KG1 (cell line): ENCODE measurements around the gene SLA2.

ENCODE experiments used
- DNase-seq: peaks from one replicate; lab custom pipeline; 2025; lab: John Stamatoyannopoulos, UW

Gene SLA2

GRCh38 chr20:36607586-36608387 is 38.2 kb downstream of the SLA2 start:
- DNase-seq = no peak

GRCh38 chr20:36606158-36607066 is 39.6 kb downstream of the SLA2 start:
- DNase-seq = no peak

- peak; percentile 96 for DNase-seq
Measured at GRCh38 chr20:36605399-36606157, 40.4 kb downstream of the SLA2 start, which contains the start of gene RAB5IF. RAB5IF (plus strand) TSS chr20:36605779; CDS start chr20:36605952, 173 bp downstream.

- DNase-seq = peak; percentile 78
Measured at GRCh38 chr20:36604952-36605398, 41.0 kb downstream of the SLA2 start.

- DNase-seq = no peak
Measured at GRCh38 chr20:36601540-36601939, 44.5 kb downstream of the SLA2 start.

DNA sequence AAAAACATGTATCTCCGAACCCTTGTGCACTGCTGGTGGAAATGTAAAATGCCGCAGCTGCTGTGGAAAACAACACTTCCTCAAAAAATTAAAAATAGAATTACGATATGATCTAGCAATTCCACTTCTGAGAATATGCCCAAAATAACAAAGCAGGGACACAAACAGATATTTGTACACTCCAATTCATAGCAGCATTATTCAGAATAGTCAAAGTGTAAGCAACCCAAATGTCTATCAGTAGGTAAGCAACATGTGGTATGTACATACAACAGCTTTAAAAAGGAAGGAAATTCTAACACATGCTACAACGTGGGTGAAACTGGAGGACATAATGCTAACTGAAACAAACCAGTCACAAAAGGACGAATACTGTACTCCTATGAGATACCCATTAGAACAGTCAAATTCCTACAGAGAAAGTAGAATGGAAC is 46.1 kb downstream of the SLA2 start:
- DNase-seq = peak; percentile 74

- no peak for DNase-seq
Measured at GRCh38 chr20:36593347-36593929, 52.6 kb downstream of the SLA2 start.

GRCh38 chr20:36591854-36592641 is 53.9 kb downstream of the SLA2 start:
- DNase-seq = no peak

DNA sequence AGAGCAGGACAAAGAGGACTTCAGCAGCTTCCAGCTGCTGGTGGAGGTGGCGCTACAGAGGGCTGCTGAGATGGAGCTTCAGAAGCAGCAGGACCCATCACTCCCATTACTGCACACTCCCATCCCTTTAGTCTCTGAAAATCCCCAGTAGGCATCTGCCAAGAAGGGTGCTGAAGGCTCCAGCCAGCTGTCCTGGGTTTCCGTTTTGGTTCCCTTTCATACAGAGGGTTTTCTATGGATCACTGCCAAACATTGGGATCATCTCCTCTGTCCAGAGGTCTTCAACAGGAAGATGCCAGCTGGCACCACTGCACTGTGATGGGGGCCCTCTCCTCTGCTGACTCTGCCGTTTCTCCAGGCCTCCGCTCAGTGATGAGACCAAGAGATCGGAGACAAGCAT is 54.7 kb downstream of the SLA2 start:
- no peak for DNase-seq

GRCh38 chr20:36587388-36588070 is 58.5 kb downstream of the SLA2 start:
- no peak for DNase-seq

GRCh38 chr20:36585410-36586125 is 60.4 kb downstream of the SLA2 start:
- no peak for DNase-seq

DNA sequence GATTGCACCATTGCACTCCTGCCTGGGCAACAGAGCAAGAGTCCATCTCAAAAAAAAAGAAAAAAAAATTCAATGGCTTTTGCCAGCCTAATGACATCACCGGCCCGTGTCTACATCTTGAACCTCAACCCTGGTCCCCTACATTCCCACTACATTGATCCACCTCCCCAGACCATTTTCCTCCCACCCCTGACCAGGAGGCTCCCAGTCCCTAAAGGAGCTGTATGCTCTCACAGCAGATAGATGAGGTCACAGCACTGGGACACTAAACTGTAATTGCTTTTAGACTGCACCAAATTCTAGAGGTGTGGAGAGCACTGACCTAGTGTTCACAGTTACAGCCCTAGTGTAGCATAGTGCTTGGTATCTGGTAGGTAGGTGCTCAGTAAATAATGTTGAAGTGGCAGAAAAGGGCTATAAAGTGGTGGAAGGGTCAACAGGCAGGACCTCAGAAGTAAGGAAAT is 61.9 kb downstream of the SLA2 start:
- DNase-seq = no peak

- no peak for DNase-seq
Measured at GRCh38 chr20:36582821-36583220, 63.2 kb downstream of the SLA2 start.

- DNase-seq = no peak
Measured at GRCh38 chr20:36582322-36582721, 63.7 kb downstream of the SLA2 start.

- DNase-seq = no peak
Measured at GRCh38 chr20:36579996-36580545, 65.9 kb downstream of the SLA2 start.

DNA sequence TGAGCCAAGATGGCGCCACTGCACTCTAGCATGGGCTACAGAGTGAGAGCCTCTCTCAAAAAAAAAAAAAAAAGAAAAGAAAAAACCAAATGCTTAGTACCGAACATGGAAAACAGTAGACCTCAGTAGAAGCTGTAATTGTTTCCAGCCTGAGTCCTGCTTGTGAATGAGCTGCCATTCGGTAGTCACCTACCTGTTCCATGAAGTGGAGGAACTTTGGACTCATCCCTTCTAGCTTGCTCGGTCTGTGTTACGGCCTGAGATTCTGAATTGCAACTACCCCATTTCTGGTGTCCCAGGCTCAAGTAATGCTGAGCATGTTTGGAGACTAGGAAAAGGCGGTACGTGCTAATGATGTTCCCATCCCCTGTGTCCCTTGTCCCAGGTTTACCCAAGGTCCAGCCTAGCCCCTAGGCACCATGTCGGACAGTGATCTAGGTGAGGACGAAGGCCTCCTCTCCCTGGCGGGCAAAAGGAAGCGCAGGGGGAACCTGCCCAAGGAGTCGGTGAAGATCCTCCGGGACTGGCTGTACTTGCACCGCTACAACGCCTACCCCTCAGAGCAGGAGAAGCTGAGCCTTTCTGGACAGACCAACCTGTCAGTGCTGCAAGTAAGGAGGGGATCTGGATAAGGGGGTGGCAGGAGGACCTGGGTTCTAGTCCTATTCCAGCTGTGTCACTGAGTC is 67.5 kb downstream of the SLA2 start:
- DNase-seq = no peak

DNA sequence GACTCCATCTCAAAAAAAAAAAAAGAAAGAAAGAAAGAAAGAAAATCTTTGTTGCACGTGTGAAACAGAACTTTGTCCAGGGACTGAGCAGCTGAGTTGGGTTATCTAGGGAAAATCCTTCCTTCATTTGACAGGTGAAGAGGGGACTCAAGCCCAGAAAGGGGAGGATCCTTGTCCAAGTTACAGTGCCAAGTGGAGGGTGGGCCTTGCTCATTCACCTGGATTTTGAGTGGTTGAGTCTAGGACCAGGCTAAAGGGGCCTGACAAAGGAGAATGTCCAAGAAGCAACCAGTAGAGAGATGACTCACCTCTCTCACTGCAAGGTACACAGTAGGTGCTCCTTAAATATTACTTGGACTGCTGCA is 69.9 kb downstream of the SLA2 start:
- DNase-seq = no peak

- DNase-seq = no peak
Measured at GRCh38 chr20:36574366-36575135, 71.4 kb downstream of the SLA2 start.
